ENCODE measurements around the gene LRRC7.

- TF ChIP-seq CTCF (IDR thresholded peaks at IDR 0.05) (no peak), POLR2A (IDR thresholded peaks at IDR 0.05) (no peak)
Measured at GRCh38 chr1:69952676-69953075, 385.0 kb downstream of the LRRC7 start.

Data from ovary (tissue), 3 donors.